ENCODE results near the gene AKAP9.
"Not testable (repeated sequence)": the region's sequence is repeated elsewhere in the genome, so short reads cannot be mapped to it uniquely, and the experiment has no call there.

The AKAP9 gene

DNA sequence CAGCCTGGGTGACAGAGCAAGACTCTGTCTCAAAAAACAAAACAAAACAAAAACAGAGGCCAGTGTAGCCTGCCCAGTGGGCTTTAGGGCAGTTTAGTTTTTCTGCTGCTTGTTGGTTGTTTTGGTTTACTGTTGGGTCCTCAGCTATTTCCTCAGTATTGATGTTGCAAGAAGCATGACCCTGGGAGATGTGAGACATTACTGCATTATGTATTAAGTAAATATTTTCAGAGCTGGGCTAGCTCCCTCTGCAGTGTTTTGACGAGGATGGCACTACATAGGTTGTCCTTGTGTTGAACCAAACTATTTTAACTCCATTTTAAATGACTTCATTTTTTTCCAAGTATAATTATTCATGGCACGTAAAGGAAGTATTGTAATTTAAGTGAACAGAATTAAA, 4.8 kb downstream of the AKAP9 start:
- TF ChIP-seq, protein P1, sequence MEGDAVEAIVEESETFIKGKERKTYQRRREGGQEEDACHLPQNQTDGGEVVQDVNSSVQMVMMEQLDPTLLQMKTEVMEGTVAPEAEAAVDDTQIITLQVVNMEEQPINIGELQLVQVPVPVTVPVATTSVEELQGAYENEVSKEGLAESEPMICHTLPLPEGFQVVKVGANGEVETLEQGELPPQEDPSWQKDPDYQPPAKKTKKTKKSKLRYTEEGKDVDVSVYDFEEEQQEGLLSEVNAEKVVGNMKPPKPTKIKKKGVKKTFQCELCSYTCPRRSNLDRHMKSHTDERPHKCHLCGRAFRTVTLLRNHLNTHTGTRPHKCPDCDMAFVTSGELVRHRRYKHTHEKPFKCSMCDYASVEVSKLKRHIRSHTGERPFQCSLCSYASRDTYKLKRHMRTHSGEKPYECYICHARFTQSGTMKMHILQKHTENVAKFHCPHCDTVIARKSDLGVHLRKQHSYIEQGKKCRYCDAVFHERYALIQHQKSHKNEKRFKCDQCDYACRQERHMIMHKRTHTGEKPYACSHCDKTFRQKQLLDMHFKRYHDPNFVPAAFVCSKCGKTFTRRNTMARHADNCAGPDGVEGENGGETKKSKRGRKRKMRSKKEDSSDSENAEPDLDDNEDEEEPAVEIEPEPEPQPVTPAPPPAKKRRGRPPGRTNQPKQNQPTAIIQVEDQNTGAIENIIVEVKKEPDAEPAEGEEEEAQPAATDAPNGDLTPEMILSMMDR (IDR thresholded peaks at IDR 0.05; ENCODE audit: low read depth, low read length, missing control alignments), result no peak
- no peak for DNase-seq (ENCODE audit: extremely low read depth, low read depth)
- H3K4me3 ChIP-seq (replicated peaks; ENCODE audit: low read depth, low read length), result no peak overlapping the region

DNA sequence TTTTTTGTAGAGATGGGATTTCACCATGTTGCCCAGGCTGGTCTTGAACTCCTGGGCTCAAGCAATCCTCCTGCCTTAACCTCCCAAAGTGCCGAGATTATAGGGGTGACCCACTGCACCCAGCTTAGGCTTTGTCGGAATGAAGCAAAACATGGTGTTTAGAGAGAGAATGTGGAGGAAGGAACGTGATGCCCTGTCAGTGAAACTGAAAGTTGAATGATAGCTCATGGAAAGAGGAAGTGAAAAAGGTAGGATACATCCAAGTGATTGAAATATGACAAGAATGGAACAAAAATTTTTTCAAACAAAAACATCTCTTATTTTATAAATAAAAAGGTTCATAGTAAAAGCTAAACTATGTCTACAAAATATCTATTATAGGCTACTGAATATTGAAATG, 5.9 kb downstream of the AKAP9 start:
- TF ChIP-seq, protein P1 (IDR thresholded peaks at IDR 0.05; ENCODE audit: low read depth, low read length, missing control alignments), result no peak
- DNase-seq (ENCODE audit: extremely low read depth, low read depth), result no peak
- H3K4me3 ChIP-seq (replicated peaks; ENCODE audit: low read depth, low read length), result no peak overlapping the region

DNA sequence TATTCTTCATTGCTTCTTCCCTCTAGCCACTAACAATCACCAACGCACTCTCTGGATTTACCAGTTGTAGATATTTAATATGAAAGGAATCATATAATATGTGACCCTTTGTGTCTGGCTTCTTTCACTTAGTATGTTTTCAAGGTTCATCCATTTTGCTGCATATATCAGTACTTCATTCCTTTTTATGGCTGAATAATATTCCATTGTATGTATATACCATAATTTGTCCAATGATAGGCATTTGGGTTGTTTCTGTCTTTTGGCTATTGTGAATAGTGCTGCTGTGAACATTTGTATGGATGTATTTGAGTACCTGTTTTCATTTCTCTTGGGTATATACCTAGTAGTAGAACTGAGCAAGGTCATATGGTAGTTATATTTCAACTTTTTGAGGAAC, 7.3 kb downstream of the AKAP9 start:
- no peak for DNase-seq (ENCODE audit: extremely low read depth, low read depth)
- TF ChIP-seq, protein P1 (IDR thresholded peaks at IDR 0.05; ENCODE audit: low read depth, low read length, missing control alignments), result no peak
- no peak overlapping the region for H3K4me3 ChIP-seq (replicated peaks; ENCODE audit: low read depth, low read length)

DNA sequence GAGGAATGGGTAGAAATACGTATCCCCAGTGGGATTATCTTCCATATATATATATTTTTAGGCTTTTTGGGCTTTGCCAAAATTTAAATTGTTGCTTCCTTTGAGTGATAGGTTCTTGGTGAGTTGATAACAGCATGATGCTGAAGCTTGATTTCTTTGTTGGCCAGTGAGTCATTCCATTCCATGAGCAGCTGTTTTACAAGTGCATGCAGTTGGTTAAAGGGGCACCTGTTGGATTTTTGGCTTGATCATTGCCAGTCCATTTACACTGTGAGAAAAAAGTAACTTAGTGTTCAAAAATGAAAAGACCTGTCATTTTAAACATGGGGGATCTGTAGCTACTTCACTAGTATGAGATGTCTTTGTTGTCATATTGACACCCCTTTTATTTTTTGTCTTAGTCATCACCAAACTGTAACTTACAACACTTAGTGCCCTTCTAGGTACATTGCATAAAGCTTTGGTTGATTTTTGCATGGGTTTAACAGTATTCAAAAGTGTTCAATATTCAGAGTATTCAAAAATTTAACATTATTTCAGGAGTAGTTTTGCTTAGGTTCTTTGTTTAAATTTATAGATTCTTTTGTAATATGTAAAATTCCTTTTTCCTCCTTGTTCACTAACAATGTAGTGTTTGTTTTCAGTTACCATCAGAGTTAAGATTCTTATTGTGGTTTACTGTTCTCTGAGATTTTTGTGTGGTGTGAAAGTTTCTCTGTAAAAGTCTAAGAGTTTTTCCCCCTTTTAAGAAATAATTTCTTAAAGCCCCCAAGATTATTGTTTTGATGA, 8.8 kb downstream of the AKAP9 start:
- H3K4me3 ChIP-seq (replicated peaks; ENCODE audit: low read depth, low read length), result no peak overlapping the region
- TF ChIP-seq, protein P1 (IDR thresholded peaks at IDR 0.05; ENCODE audit: low read depth, low read length, missing control alignments), result no peak
- no peak for DNase-seq (ENCODE audit: extremely low read depth, low read depth)

DNA sequence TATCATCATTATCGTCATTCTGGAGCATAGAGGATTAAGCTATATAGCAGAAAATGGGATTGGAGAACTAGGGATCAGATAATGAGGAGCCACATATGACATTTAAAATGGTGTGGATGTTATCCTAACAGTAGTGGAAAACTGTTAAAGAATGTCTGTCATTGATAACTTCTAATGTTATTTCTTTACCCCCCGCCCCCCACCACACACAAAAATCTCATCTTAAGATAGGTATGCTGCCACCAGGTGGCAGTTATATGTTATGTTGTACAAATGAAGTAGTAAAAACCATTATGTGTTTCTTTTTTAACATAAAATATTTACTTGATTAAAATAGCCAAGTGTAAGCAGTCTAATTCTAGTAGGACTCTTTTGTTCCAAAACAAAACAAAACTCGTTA, 13.0 kb downstream of the AKAP9 start:
- TF ChIP-seq, protein P1 (IDR thresholded peaks at IDR 0.05; ENCODE audit: low read depth, low read length, missing control alignments), result peak; percentile 13
- DNase-seq (ENCODE audit: extremely low read depth, low read depth), result no peak
- H3K4me3 ChIP-seq (replicated peaks; ENCODE audit: low read depth, low read length), result no peak overlapping the region

DNA sequence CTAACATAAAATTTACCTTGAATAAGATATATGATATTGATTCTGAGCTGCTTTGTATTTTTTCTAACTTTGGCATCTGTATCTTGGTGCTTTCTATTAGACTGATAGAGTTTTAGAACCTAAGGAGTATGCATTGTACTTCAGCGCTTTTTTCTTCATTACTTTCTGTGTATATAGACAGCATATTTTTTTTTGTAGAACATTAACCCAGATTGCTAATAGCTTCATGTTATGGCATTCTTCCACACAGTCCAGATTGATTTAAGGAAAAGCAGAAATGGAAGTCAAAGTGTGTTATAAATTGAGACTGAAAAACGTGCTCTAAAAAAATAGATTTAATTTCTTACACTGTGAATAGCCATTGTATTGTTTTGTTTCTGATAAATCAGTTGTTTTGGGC, 15.8 kb downstream of the AKAP9 start:
- H3K4me3 ChIP-seq (replicated peaks; ENCODE audit: low read depth, low read length); DNase-seq (ENCODE audit: extremely low read depth, low read depth): not testable (repeated sequence)

DNA sequence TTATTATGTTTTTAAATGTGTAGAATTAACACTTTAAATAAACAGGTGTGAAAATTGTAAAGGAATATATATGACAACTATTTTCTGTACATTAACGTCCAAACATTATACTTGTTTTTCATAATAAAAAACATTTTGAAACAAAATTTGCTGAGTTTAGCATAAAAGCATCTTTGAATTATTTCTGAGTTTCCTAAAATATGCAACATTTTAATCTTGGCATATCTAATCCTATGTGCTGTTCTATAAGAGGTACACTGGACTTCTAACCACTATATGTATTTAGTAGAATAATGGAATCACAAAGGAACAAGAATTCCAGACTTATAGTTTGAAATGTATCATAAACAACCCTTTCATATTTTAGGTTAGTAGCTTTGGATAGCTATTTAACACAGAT, 16.6 kb downstream of the AKAP9 start:
- no peak overlapping the region for H3K4me3 ChIP-seq (replicated peaks; ENCODE audit: low read depth, low read length)
- DNase-seq (ENCODE audit: extremely low read depth, low read depth), result no peak
- TF ChIP-seq, protein P1 (IDR thresholded peaks at IDR 0.05; ENCODE audit: low read depth, low read length, missing control alignments), result no peak
